Measurements from ENCODE around the gene CBX4.

Gene CBX4

DNA sequence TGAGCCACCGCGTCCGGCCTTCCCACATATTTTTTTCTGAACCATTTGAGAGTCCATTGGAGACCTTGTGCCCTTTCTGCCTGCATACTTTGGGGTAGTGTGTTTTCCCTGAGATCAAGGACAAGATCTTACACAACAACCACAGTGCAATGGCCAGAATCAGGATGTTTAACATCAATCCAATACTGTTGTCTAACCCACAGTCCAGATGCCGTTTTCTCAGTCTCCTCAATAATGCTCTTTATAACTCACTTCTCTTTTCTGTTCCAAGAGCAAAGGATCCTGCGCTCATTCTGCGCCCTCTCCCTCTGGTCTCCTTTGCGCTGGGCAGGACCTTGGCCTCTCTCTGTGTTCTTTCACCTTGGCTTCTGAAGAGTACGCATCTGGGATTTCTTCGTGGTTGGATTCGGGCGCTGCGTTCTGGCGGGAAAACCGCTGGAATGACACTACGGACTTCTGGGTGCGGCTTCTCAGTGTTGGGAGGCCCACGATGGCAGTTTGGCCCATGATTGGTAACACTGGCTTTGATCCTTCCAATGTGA, 16.6 kb downstream of the CBX4 start:
- no peaks in the 10 kb centered on the region for H3K4me1 ChIP-seq (ENCODE audit: low read length)
- no peak for TF ChIP-seq EZH2phosphoT487 (IDR thresholded peaks at IDR 0.05; ENCODE audit: low read length)
- TF ChIP-seq, protein P1, sequence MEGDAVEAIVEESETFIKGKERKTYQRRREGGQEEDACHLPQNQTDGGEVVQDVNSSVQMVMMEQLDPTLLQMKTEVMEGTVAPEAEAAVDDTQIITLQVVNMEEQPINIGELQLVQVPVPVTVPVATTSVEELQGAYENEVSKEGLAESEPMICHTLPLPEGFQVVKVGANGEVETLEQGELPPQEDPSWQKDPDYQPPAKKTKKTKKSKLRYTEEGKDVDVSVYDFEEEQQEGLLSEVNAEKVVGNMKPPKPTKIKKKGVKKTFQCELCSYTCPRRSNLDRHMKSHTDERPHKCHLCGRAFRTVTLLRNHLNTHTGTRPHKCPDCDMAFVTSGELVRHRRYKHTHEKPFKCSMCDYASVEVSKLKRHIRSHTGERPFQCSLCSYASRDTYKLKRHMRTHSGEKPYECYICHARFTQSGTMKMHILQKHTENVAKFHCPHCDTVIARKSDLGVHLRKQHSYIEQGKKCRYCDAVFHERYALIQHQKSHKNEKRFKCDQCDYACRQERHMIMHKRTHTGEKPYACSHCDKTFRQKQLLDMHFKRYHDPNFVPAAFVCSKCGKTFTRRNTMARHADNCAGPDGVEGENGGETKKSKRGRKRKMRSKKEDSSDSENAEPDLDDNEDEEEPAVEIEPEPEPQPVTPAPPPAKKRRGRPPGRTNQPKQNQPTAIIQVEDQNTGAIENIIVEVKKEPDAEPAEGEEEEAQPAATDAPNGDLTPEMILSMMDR (IDR thresholded peaks at IDR 0.05; ENCODE audit: low read length): no peak
- H3K27ac ChIP-seq (ENCODE audit: low read length): no peak overlapping the region
- no peaks in the 10 kb centered on the region for H3K9me3 ChIP-seq (replicated peaks; ENCODE audit: insufficient read depth, low read length)
- DNase-seq: no peak
- H2AFZ ChIP-seq (ENCODE audit: low read length): no peak overlapping the region
- H3F3A ChIP-seq (ENCODE audit: insufficient read depth, low read length): no peaks in the 10 kb centered on the region
- H3K4me2 ChIP-seq (ENCODE audit: low read depth, low read length): no peak overlapping the region
- no peaks in the 10 kb centered on the region for H3K79me2 ChIP-seq (ENCODE audit: low read length)
- no peak overlapping the region for H3K9ac ChIP-seq (ENCODE audit: low read length)
- H3K4me3 ChIP-seq (ENCODE audit: low read length): no peak overlapping the region
- H3K27me3 ChIP-seq (replicated peaks; ENCODE audit: insufficient read depth, low read length): peaks cover 88% of the 10 kb centered on the region
- no peaks in the 10 kb centered on the region for H3K36me3 ChIP-seq (replicated peaks; ENCODE audit: insufficient read depth, low read length)
- H3K9me2 ChIP-seq (replicated peaks; ENCODE audit: insufficient read depth, low read length): no peaks in the 10 kb centered on the region
- no peaks in the 10 kb centered on the region for H4K20me1 ChIP-seq (ENCODE audit: insufficient read depth, low read length)

DNA sequence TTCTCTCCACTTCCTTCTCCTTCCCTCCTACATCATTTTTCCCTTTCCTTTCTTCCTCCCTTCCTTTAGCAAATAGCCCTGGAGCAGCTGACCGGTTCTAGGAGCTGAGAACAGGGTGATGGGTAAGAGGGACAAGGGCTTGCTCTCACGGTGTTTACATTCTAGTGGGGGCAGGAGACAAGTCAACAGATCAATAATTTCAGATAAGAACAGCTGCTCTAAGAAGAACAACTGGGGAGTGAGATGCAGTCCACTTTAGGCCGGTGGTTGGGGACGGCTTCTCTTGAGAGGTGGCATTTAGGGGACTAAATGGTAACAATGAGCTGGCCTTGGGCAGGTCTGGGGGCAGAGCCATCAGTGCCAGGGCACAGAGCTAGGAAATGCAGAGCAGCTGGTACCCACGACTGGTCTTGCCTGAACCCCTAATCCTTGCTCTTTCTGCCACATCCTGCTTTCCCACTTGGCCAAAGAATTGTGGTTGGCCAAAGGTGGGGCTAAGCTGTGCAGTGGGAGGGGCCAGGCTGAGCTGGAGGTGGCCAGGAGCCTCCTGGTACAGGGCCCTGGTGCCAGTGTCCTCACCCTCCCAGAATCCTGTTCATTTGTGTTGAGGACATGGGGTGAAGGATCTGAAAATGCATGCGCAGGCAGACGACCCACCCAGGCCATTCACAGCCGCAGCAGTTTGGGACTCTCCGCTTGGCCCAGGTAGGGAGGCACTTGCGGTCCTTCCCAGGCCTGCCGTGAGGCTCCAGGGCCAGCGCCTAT, 17.7 kb downstream of the CBX4 start:
- DNase-seq: no peak
- Histone ChIP-seq H3K9me2 (replicated peaks; ENCODE audit: insufficient read depth, low read length) (no peaks in the 10 kb centered on the region), H2AFZ (ENCODE audit: low read length) (no peak overlapping the region), H3K4me2 (ENCODE audit: low read depth, low read length) (no peak overlapping the region), H3K36me3 (replicated peaks; ENCODE audit: insufficient read depth, low read length) (no peaks in the 10 kb centered on the region), H3K27ac (ENCODE audit: low read length) (no peak overlapping the region), H3K4me3 (ENCODE audit: low read length) (no peak overlapping the region), H3K9me3 (replicated peaks; ENCODE audit: insufficient read depth, low read length) (no peaks in the 10 kb centered on the region), H3K79me2 (ENCODE audit: low read length) (no peaks in the 10 kb centered on the region), H3K4me1 (ENCODE audit: low read length) (no peaks in the 10 kb centered on the region), H4K20me1 (ENCODE audit: insufficient read depth, low read length) (no peaks in the 10 kb centered on the region), H3K27me3 (replicated peaks; ENCODE audit: insufficient read depth, low read length) (peaks cover 91% of the 10 kb centered on the region), H3K9ac (ENCODE audit: low read length) (no peak overlapping the region), H3F3A (ENCODE audit: insufficient read depth, low read length) (no peaks in the 10 kb centered on the region)
- TF ChIP-seq EZH2phosphoT487 (IDR thresholded peaks at IDR 0.05; ENCODE audit: low read length) (no peak), EZH2 (optimal IDR thresholded peaks at IDR 0.05; ENCODE audit: low read depth, low read length) (no peak)
- TF ChIP-seq, protein P1 (IDR thresholded peaks at IDR 0.05; ENCODE audit: low read length): no peak

DNA sequence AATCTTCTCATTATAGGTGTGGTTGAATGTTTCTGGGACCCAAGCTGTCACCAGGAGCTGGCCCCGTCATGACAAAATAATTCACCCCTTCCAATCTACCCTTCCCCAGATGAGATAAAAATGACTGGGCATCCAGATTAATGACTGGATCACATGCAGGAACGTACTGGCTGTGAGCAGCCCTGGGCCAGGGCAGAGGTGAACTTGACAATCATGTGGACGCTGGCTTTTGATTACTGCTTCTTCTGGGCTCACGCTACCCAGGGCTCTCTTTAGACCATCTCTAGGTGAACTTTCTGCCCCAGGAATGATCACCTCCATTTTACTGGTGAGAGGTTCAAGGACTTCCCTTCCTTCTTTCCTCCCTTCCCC, 18.3 kb downstream of the CBX4 start:
- no peak overlapping the region for H2AFZ ChIP-seq (ENCODE audit: low read length)
- H3K36me3 ChIP-seq (replicated peaks; ENCODE audit: insufficient read depth, low read length): no peaks in the 10 kb centered on the region
- H3K79me2 ChIP-seq (ENCODE audit: low read length): no peaks in the 10 kb centered on the region
- no peak for TF ChIP-seq EZH2 (optimal IDR thresholded peaks at IDR 0.05; ENCODE audit: low read depth, low read length)
- no peak for TF ChIP-seq EZH2phosphoT487 (IDR thresholded peaks at IDR 0.05; ENCODE audit: low read length)
- TF ChIP-seq, protein P1 (IDR thresholded peaks at IDR 0.05; ENCODE audit: low read length): no peak
- no peaks in the 10 kb centered on the region for H3K9me2 ChIP-seq (replicated peaks; ENCODE audit: insufficient read depth, low read length)
- no peaks in the 10 kb centered on the region for H3F3A ChIP-seq (ENCODE audit: insufficient read depth, low read length)
- H3K27me3 ChIP-seq (replicated peaks; ENCODE audit: insufficient read depth, low read length): peaks cover 91% of the 10 kb centered on the region
- no peaks in the 10 kb centered on the region for H3K9me3 ChIP-seq (replicated peaks; ENCODE audit: insufficient read depth, low read length)
- no peak overlapping the region for H3K4me3 ChIP-seq (ENCODE audit: low read length)
- no peaks in the 10 kb centered on the region for H4K20me1 ChIP-seq (ENCODE audit: insufficient read depth, low read length)
- no peaks in the 10 kb centered on the region for H3K4me1 ChIP-seq (ENCODE audit: low read length)
- H3K27ac ChIP-seq (ENCODE audit: low read length): no peak overlapping the region
- H3K4me2 ChIP-seq (ENCODE audit: low read depth, low read length): no peak overlapping the region
- no peak for DNase-seq
- no peak overlapping the region for H3K9ac ChIP-seq (ENCODE audit: low read length)
